ENCODE results near the gene KCNH4.
A peak's percentile ranks its signal among the peaks of the same experiment; 100 is the strongest.
"Not testable (repeated sequence)": the region's sequence is repeated elsewhere in the genome, so short reads cannot be mapped to it uniquely, and the experiment has no call there.

KCNH4 gene

DNA sequence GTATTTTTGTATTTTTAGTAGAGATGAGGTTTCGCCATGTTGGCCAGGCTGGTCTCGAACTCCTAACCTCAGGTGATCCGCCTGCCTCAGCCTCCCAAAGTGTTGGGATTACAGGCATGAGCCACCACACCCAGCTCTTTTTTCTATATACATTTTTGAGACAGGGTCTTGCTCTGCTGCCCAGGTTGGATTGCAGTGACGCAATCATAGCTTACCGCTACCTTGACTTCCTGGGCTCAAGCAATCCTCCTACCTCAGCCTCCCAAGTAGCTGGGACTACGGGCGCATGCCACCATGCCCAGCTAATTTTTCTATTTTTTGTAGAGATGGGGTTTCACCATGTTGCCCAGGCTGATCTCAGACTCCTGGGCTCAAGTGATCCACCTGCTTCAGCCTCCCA, 40.3 kb downstream of the KCNH4 start:
- not testable (repeated sequence) for DNase-seq

DNA sequence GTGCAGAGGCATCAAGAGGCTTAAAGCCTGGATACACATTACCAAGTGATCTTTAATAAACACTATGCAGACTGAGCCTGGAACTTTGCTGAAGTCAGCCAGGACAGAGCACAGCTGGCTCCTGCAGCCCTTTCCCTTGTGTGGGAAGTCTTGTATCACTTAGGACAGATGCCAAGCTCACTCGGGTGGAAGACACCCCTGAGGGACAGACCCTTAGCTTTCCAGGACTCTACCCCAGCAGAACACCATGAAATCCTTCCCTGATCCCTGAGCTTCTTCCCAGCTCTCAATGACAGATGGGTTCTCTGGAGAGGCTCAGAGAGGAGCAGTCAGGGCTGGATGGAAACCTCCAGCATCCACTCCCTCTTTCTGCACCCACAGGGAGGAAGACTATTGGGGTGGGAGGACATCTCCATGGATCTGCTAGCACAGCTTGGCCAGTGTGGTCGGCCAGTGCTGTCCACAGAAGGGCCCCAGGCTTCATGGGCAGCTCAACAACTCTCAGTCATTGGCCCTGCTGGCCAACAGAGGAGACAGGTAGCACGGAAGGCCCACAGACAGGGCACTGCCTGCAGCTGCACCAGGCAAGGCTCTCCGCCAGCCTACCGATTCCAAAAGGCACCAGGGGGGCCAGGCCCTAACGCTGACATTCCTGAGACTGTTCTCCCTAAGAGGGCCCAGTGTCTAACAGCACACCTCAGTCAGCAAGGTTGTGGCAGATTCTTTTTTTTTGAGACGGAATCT, 42.0 kb downstream of the KCNH4 start:
- no peak for DNase-seq

- DNase-seq = no peak
Observed at GRCh38 chr17:42136654-42137051, 44.3 kb downstream of the KCNH4 start.

DNA sequence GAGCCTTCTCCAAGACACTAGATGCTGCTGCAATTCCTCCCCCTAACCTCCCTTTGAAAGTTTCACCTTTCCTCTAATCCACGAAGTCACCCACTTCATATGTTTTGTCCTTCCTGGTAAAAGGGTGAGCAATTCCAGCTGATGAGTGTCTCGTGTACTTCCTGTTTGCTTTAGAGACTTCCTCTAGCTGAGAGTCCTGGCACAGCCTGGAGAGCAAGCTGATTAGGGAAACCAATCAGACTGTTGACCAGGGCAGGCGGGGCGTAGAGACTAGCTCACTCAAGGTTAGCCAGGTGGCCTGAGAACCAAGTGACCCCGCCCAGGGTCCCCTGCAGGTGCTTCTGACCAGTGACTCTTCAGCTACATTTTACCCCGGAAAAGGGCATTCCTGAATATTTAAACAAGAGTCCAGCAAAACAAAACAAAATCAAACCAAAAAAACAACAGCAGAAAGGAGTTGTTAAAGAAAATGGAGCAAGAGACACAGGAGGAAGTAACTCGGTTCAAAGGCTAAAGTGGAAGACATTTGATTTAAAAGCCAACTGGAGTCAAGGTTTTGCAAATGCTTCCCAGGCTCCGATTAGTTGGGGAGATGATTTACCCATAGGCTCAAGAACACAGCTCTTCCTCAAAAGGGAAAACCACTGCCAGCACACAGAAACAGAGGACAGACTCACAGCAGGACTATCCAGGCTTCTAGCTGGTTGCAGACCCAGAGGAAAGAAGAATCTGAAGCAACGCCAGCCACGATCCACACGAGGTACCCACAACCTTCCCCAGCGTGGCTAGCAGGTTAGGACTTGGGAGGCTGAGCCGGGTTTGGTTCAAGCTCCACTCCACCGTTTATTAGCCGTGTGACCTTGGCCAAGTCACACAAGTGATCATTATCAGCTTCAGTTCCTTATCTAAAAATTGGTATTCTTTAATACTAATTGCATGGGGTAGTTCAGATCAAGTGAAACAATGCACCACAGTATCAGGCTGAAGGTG, 45.0 kb downstream of the KCNH4 start:
- DNase-seq = no peak

- DNase-seq = no peak
Observed at GRCh38 chr17:42135151-42135550, 45.8 kb downstream of the KCNH4 start.

GRCh38 chr17:42133461-42134041, 47.4 kb downstream of the KCNH4 start:
- DNase-seq = no peak

DNA sequence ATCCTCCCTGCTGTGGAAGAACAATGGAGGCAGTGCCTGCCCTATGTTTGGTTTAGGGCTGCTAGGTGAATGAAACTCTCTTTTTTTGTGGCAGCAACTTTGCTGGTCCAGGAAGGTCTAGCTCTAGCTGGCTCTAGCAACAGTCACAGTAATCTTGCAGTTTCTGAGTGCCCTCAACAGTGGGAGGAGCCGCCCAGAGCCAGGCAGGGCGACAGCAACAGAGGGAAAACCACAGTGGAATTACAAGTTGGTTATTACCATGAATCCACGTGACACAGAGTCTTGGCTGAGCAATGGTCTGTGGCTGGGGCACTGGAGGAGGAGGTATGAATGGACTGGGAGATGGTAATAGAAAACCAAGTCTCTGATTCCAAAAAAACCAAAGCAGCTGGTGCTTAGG, 48.0 kb downstream of the KCNH4 start:
- peak in 50 of 56 donors; percentile 8 to 83 (median 54) for DNase-seq

GRCh38 chr17:42131981-42132432, 48.9 kb downstream of the KCNH4 start:
- DNase-seq = no peak

DNA sequence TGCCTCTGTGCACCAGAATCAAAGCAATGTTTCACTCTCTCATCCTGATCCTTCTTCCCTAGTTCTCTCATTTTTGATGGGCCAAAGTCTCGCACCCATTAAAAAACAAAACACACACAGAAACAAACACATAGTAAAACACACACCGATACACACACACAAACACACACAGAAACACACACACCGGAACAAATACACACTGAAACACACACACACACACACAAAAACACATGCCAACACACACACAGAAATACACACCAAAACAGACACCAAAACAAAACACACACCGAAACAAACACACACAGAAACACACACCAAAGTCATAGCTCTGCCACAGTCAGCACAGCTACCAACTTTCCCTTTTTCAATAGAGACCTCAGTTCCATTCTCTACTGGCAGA, 49.7 kb downstream of the KCNH4 start:
- no peak for DNase-seq

DNA sequence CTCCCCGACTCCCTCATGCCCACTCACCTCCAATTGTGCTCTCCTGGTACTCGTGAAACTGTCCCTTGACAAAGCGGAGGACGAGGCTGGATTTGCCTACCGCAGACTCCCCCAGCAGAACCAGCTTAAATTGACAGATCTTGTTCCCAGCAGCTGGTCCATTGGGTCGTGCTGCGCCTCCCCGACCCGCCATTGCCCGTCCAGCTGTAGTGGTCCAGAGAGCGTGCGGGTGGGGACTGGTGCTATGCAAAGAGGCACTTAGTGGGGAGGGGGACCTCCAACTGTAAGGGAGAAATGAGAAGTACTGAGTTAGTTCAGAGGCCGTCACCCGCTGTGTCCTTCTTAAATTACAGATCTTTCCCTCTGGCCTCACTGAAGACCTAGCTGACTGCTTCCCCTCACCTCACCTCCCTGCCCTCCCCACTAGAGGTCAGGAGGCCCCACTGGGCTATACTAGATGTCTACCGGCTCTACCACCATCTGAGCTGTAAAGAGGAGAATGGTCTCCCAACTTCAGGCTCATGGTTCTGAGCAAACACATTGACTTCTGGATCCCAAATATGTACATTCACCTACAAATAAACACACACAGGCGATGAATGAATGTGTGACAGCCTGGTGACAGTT, 50.5 kb downstream of the KCNH4 start:
- no peak for DNase-seq

DNA sequence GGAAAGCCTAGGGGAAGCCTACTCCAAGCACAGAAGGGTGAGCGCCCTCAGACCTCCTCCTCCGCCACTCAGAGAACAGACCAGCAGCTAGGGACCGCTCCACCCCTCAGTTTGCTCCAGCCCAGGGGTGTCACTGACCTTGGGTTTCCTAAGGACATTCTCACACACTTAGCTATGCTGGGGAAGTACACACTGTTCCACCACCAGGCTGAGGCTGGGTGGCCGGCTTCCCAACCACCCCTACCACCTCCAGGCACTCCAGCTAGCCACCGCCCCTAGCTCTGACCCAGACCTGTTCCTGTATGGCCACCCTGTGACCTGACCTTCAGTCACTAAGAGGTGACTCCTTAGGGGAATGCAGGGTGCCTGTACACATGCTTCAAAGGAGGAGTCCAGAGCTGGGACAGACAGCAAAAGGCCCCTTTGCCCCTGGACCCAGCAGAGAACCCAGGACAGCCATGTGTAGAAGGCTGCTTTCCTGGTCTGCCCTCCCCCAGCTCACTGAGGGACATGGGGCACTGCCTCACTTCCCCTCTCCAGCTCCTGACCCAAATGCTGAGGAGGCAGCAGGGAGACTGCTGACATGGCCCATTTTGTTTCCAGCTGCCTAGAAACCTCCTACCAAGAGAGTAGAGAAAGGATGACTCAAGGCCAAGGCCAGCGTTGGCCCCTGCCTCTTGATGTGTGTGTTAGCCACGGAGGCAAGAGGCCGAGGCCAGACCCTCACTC, 51.7 kb downstream of the KCNH4 start:
- peak in 11 of 56 donors; percentile 8 to 49 (median 21) for DNase-seq

- no peak for DNase-seq
Observed at GRCh38 chr17:42127414-42127813, 53.5 kb downstream of the KCNH4 start.

GRCh38 chr17:42126836-42127235, 54.1 kb downstream of the KCNH4 start:
- no peak for DNase-seq

- no peak for DNase-seq
Observed at GRCh38 chr17:42125565-42125964, 55.4 kb downstream of the KCNH4 start.

DNA sequence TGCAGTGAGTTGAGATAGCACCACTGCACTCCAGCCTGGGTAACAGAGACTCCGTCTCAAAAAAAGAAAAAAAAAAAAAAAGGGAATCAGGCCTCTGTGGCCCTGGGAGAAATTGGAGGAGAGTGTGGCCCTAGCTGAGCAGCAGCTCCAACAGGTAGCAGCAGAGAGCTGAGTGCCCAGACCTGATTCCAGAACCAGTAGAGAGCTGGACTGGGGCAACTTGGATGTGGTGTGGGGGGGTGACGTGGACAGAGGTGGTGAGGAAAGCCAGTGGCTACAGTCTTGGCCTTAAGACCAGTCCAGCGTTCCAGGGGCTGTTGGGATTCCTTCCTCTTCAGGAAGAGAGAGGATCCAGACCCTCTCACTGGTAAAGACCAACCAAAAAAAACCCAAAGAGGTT, 56.7 kb downstream of the KCNH4 start:
- no peak for DNase-seq

DNA sequence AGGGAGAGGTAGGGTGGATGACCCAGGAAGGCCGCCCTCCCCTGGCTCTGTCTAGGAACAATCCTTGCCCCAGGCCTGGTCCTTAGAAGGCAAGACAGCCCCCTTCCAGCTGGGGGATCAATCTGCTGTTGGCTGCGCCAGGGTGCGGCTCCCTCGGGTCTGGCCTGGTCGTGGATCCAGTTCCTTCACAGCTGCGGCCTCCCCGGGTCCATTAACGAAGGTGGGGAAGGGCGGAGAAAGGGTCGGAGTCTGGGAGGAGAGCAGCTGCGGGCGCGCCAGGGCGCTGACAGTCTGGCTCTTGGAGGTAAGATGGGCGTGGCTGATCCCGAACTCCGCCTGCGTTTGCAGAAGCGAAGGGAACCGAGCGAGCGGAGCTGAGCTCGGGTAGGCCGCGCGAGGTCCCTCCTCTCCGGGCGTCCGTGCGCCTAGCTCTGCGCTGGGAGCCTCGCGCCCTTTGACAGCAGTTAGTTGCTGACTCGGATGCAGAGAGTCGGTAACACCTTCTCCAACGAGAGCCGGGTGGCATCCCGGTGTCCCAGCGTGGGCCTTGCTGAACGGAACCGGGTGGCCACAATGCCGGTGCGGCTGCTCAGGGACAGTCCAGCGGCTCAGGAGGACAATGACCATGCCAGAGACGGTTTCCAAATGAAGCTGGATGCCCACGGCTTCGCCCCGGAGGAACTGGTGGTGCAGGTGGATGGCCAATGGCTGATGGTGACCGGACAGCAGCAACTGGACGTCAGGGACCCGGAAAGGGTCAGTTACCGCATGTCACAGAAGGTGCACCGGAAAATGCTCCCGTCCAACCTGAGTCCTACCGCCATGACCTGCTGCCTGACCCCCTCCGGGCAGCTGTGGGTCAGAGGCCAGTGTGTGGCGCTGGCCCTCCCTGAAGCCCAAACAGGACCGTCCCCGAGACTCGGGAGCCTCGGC, 58.3 kb downstream of the KCNH4 start, which contains the start of gene HSPB9:
TSS of gene HSPB9 (plus strand) at position 434 of the 933 bp plus-strand sequence. CDS start at position 481, 47 bp downstream.
- peak in 11 of 56 donors; percentile 8 to 60 (median 25) for DNase-seq

DNA sequence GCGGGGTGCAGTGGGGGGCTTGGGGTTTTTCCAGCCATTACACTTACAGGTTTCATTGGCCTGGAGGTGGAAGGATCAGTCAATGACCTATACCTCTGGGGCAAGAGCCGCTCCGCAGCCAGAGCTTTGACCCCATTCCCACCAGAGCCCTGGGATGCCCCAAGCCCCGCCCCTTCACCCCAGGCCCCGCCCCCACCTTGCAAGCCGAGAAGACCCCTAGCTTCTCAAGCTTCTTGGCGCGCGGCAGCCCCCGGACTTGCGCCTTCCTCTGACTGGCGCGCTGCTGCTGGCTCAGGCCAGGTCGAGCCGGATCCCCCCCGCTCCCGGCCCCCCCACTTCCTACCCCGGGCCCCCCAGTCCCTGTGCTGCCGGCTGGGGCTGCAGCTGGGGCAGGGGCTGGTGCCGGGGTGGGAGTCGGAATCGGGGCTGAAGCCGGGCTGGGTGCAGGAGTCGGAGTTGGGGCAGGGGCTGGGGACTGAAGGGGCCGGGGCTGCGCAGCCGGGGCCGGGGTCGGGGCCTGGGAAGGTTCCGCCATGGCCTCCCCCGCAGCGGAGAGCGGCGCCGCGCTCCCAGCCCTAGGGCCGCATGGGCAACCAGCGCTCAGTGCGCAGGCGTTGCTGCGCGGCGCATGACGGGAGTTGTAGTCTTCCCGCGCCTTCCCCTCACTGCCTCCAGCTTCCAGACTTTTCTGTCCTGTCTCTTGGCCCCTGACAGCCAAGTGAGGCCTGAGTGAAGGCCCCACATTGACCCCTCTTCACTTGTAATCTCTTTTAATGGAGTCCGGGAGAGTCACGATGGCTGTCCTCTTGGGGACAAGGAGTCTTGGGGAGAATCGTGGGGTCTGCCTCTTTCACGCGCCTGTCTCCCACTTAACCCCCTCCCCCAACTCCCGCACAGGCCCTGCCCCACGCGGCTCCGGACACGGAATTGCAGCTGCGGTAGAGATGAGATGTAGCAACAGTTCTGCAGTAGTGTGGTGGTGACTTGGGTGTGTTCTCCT, 59.9 kb downstream of the KCNH4 start, which contains the start of gene KAT2A:
TSS of gene KAT2A (minus strand) at position 598 of the 1,000 bp plus-strand sequence. CDS start at position 535, 63 bp downstream.
- peak in 53 of 56 donors; percentile 27 to 91 (median 73) for DNase-seq
